ENCODE data around the gene ANKK1.

Gene ANKK1

DNA sequence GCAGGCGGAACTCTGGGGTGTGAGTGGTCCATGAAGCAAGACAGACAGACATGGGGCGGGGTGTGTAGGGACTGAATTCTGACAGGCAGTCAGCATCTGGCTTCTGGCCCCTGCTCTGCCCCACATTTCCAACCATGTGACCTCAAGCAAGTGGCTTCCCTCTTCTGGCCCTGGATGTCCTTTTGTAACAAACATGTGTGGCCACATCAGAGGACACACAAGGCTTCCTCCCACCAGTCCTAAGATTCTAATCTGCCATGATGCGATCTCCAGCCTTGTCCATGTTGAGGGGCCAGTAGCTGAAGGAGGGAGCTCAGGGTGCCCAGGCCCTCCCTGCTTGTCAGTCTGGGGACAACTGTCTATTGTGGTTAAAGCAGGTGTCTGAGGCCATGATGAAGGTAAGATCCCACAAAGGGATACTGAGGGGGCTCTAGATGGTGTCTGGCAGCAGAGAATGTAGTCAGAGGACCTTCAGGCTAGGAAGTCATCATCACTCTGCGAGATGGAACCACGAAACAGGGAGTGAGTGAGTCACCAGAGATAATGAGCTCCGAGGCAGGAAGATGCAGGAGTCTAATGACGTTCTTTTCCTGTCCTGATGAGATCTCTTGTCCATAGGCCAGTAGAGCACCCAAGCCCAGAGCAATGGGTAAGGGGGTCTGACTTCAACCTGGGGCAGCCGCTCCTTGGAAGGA lies 60.2 kb downstream of the ANKK1 start:
- H3K27me3 Mint-ChIP-seq, result peaks cover 3% of the 10 kb centered on the region
- H3K4me1 Mint-ChIP-seq (ENCODE audit: low read depth), result no peaks in the 10 kb centered on the region
- H3K9me3 Mint-ChIP-seq (ENCODE audit: low read depth), result no peaks in the 10 kb centered on the region
- no peaks in the 10 kb centered on the region for H3K36me3 Mint-ChIP-seq
- no peak overlapping the region for H3K27ac Mint-ChIP-seq
- H3K4me3 Mint-ChIP-seq, result no peak overlapping the region

DNA sequence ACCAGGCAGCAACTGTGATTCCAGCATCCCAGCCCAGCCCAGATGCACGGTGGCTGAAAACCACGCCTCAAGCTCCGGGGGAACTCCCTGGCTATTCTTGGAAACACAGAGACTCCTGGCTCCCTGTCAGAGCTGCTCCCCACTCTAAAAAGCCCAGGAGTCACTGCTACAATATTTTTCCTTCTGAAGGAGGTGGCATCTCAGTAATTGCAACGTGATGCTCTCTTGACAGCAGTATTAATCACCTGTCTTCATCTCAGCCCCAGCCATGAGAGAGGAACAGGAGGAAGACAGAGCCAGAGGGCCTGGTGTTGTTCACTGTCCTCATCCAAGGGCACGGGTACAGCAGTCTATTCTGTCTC lies 60.7 kb downstream of the ANKK1 start:
- H3K4me1 Mint-ChIP-seq (ENCODE audit: low read depth), result no peaks in the 10 kb centered on the region
- peaks cover 3% of the 10 kb centered on the region for H3K27me3 Mint-ChIP-seq
- no peaks in the 10 kb centered on the region for H3K36me3 Mint-ChIP-seq
- no peak overlapping the region for H3K27ac Mint-ChIP-seq
- no peaks in the 10 kb centered on the region for H3K9me3 Mint-ChIP-seq (ENCODE audit: low read depth)
- H3K4me3 Mint-ChIP-seq, result no peak overlapping the region

DNA sequence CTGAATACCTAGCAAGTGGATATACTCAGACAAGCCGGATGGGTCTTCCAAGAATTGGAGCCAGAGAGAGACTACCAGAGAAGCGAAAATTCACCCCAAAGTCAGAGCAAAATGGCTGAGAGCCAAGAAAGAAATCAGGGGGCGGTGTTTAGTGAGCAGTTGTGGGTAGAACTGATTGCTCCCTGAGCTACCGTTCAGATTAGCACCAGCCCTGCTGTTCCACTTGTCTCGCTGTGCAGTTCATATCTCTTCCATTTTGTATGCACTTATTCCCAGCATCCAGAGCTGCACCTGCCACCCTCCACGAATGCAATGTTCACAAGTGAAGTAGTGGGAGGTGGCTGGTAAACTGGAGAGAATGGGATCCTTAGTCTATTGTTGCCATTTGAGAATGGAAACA lies 62.2 kb downstream of the ANKK1 start:
- H3K27ac Mint-ChIP-seq, result no peak overlapping the region
- peaks cover 3% of the 10 kb centered on the region for H3K27me3 Mint-ChIP-seq
- no peak overlapping the region for H3K4me3 Mint-ChIP-seq
- H3K36me3 Mint-ChIP-seq, result no peaks in the 10 kb centered on the region
- no peaks in the 10 kb centered on the region for H3K4me1 Mint-ChIP-seq (ENCODE audit: low read depth)
- H3K9me3 Mint-ChIP-seq (ENCODE audit: low read depth), result no peaks in the 10 kb centered on the region

Data from activated naive CD8-positive, alpha-beta T cell (primary cell).